Mucosa of rectum (tissue), 2 donors: Measurements from ENCODE around the gene KNCN.

ENCODE experiments used
- H3K27ac ChIP-seq, 2 donors: one replicate each; pipeline ENCODE4 v1.7.0; 2013; ENCODE audit warnings: inconsistent platforms in 2 of 2, low read depth in 2 of 2, low read length in 2 of 2
- H3K27me3 ChIP-seq, 2 donors: one replicate each; pipeline ENCODE4 v1.7.0; 2013; ENCODE audit warnings: low read length in 2 of 2; ENCODE audit not compliant: control insufficient read depth in 2 of 2, insufficient read depth in 2 of 2
- H3K36me3 ChIP-seq, 2 donors: one replicate each; pipeline ENCODE4 v1.7.0; 2013; ENCODE audit warnings: low read length in 2 of 2; ENCODE audit not compliant: control insufficient read depth in 2 of 2, insufficient read depth in 2 of 2
- H3K4me1 ChIP-seq, 2 donors: one replicate each; pipeline ENCODE4 v1.7.0; 2013; ENCODE audit warnings: low read length in 2 of 2, mild to moderate bottlenecking in 1 of 2; ENCODE audit not compliant: control insufficient read depth in 2 of 2, insufficient read depth in 2 of 2
- H3K4me3 ChIP-seq, 2 donors: one replicate each; pipeline ENCODE4 v1.7.0; 2013; ENCODE audit warnings: low read length in 2 of 2
- H3K9ac ChIP-seq, 2 donors: one replicate each; pipeline ENCODE4 v1.7.0; 2013; ENCODE audit warnings: low read length in 2 of 2, low read depth in 1 of 2, mild to moderate bottlenecking in 1 of 2
- H3K9me3 ChIP-seq, 2 donors: one replicate each; pipeline ENCODE4 v1.7.0; 2013; ENCODE audit warnings: low read length in 2 of 2; ENCODE audit not compliant: control insufficient read depth in 2 of 2
- donor health status: healthy.
- donor health status: Normal muscosa, but diverticular disease.

The KNCN gene

GRCh38 chr1:46508757-46509156 is 42.7 kb downstream of the KNCN start:
- H3K36me3 ChIP-seq, result no peaks in the 10 kb centered on the region
- H3K4me1 ChIP-seq, result no peaks in the 10 kb centered on the region
- H3K27me3 ChIP-seq, result peaks cover 0 to under 1% of the 10 kb centered on the region in 2 donors
- no peak overlapping the region for H3K9ac ChIP-seq
- H3K27ac ChIP-seq, result no peak overlapping the region
- no peak overlapping the region for H3K4me3 ChIP-seq
- H3K9me3 ChIP-seq, result no peaks in the 10 kb centered on the region

GRCh38 chr1:46506470-46507219 is 44.8 kb downstream of the KNCN start:
- H3K27me3 ChIP-seq, result peaks cover 3 to 6% of the 10 kb centered on the region in 2 donors
- H3K4me1 ChIP-seq, result no peaks in the 10 kb centered on the region
- H3K9me3 ChIP-seq, result no peaks in the 10 kb centered on the region
- no peak overlapping the region for H3K27ac ChIP-seq
- no peaks in the 10 kb centered on the region for H3K36me3 ChIP-seq
- H3K4me3 ChIP-seq, result no peak overlapping the region
- H3K9ac ChIP-seq, result no peak overlapping the region

DNA sequence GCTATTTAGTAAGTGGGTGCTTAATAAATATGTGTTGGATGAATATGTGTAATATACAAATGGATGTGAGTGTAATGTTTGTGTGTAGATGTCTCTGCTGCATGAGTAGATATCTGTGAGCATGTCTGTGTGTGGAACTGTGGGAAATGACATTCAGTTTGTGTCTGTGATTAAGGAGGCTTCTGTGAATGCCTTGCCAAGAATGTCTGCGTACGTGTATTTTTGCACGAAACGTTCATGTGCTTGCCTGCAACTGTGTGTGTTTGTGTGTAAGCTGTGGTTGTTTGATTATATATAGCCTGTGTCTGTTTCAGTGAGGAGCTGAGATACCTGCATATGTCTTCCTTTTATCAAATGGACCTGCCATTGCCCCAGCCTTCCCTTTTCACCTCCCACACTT is 48.0 kb downstream of the KNCN start:
- Histone ChIP-seq H3K27ac (no peak overlapping the region), H3K9ac (no peak overlapping the region), H3K4me1 (no peaks in the 10 kb centered on the region), H3K36me3 (no peaks in the 10 kb centered on the region), H3K9me3 (no peaks in the 10 kb centered on the region), H3K4me3 (no peak overlapping the region), H3K27me3 (peaks cover 4 to 6% of the 10 kb centered on the region in 2 donors)

GRCh38 chr1:46501528-46501927 is 49.9 kb downstream of the KNCN start:
- no peak overlapping the region for H3K4me3 ChIP-seq
- H3K27ac ChIP-seq, result no peak overlapping the region
- no peaks in the 10 kb centered on the region for H3K36me3 ChIP-seq
- no peaks in the 10 kb centered on the region for H3K4me1 ChIP-seq
- H3K9me3 ChIP-seq, result no peaks in the 10 kb centered on the region
- no peak overlapping the region for H3K9ac ChIP-seq
- peaks cover 6% of the 10 kb centered on the region in 2 donors for H3K27me3 ChIP-seq

GRCh38 chr1:46497665-46498064 is 53.8 kb downstream of the KNCN start:
- H3K36me3 ChIP-seq, result no peaks in the 10 kb centered on the region
- H3K9me3 ChIP-seq, result no peaks in the 10 kb centered on the region
- no peak overlapping the region for H3K4me3 ChIP-seq
- no peak overlapping the region for H3K9ac ChIP-seq
- no peak overlapping the region for H3K27ac ChIP-seq
- peaks cover 18 to 25% of the 10 kb centered on the region in 2 donors for H3K27me3 ChIP-seq
- no peaks in the 10 kb centered on the region for H3K4me1 ChIP-seq

DNA sequence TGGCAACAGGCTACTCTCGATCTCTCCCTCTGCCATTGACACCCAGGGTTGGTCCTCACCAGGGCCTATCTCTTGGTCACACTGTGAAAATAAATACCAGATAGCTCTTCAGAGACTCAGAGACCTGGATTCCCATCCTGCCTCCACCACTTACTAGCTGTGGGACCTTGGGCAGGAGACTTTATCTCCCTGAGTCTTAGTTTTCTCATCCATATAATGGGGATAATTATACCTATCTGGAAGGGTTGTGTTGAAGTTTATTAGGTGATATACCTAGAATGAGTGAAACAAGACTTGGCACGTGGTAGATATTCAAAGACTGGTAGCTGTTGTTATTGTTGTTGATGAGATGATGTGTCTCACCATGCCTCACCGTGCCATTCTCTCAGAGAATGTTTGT is 54.4 kb downstream of the KNCN start:
- Histone ChIP-seq H3K27me3 (peaks cover 25 to 31% of the 10 kb centered on the region in 2 donors), H3K4me1 (no peaks in the 10 kb centered on the region), H3K36me3 (no peaks in the 10 kb centered on the region), H3K4me3 (no peak overlapping the region), H3K27ac (no peak overlapping the region), H3K9ac (no peak overlapping the region), H3K9me3 (no peaks in the 10 kb centered on the region)

GRCh38 chr1:46496505-46496904 is 54.9 kb downstream of the KNCN start:
- Histone ChIP-seq H3K36me3 (no peaks in the 10 kb centered on the region), H3K9ac (no peak overlapping the region), H3K4me1 (no peaks in the 10 kb centered on the region), H3K4me3 (no peak overlapping the region), H3K9me3 (no peaks in the 10 kb centered on the region), H3K27ac (no peak overlapping the region), H3K27me3 (peaks cover 30 to 36% of the 10 kb centered on the region in 2 donors)

DNA sequence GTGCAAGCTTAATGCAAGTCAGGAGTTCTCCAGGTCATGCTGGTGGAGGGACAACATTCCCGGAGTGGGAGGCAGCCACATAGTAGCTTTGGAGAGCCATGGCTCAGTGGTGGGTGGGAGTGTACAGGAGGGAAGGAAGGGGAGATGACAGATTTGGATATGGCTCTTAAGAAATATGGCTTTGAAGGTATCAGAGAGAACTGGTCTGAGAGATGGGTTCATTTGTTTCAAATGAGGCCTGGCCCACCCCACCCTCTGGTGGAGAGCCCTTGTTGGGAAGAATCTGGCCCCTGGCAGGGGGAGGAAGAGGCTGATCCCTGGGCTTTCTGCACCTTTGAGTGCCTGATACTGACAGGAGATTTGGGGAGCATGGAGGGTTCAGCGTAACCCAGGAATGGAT is 55.7 kb downstream of the KNCN start:
- Histone ChIP-seq H3K27ac (no peak overlapping the region), H3K36me3 (no peaks in the 10 kb centered on the region), H3K9ac (no peak overlapping the region), H3K9me3 (no peaks in the 10 kb centered on the region), H3K27me3 (peaks cover 37 to 44% of the 10 kb centered on the region in 2 donors), H3K4me1 (no peaks in the 10 kb centered on the region), H3K4me3 (no peak overlapping the region)
